Loucy (cell line): ENCODE measurements around the gene MPPE1.

ENCODE experiments used
- H2AFZ ChIP-seq: fragments of 200-600 bp; sonication (generic); 2 replicates; pipeline ENCODE4 v1.6.0; 2016; ENCODE audit warnings: antibody characterized with exemption, mild to moderate bottlenecking, low read length, moderate library complexity
- H3F3A ChIP-seq: fragments of 200-600 bp; 2 replicates; pipeline ENCODE4 v1.6.0; 2016; ENCODE audit warnings: antibody characterized with exemption, low read depth, mild to moderate bottlenecking
- H3K27me3 ChIP-seq: fragments of 200-600 bp; sonication (generic); 2 replicates; pipeline ENCODE4 v1.6.1; 2014; ENCODE audit warnings: low read length, mild to moderate bottlenecking; ENCODE audit not compliant: insufficient read depth, poor library complexity, severe bottlenecking
- H3K36me3 ChIP-seq: fragments of 200-600 bp; sonication (generic); 2 replicates; pipeline ENCODE4 v1.6.1; 2016; ENCODE audit warnings: low read length; ENCODE audit not compliant: insufficient read depth
- H3K4me1 ChIP-seq: fragments of 200-600 bp; sonication (generic); 2 replicates; pipeline ENCODE4 v1.5.1; 2014; ENCODE audit warnings: low read length, mild to moderate bottlenecking; ENCODE audit not compliant: insufficient read depth, poor library complexity, severe bottlenecking
- H3K4me2 ChIP-seq: fragments of 200-600 bp; sonication (generic); 2 replicates; pipeline ENCODE4 v1.6.0; 2014; ENCODE audit warnings: antibody characterized with exemption, low read length, low read depth, mild to moderate bottlenecking; ENCODE audit not compliant: poor library complexity, severe bottlenecking
- H3K4me3 ChIP-seq: fragments of 200-600 bp; sonication (generic); 2 replicates; pipeline ENCODE4 v1.5.1; 2014; ENCODE audit warnings: low read length, mild to moderate bottlenecking, mixed read lengths; ENCODE audit not compliant: poor library complexity, severe bottlenecking
- H3K79me2 ChIP-seq: fragments of 200-600 bp; sonication (generic); 2 replicates; pipeline ENCODE4 v1.6.1; 2014; ENCODE audit warnings: low read length; ENCODE audit not compliant: insufficient read depth
- H3K9ac ChIP-seq: fragments of 200-600 bp; sonication (generic); 2 replicates; pipeline ENCODE4 v1.6.0; 2014; ENCODE audit warnings: mild to moderate bottlenecking, low read depth, low read length, moderate library complexity; ENCODE audit not compliant: poor library complexity, severe bottlenecking
- H3K9me2 ChIP-seq: fragments of 200-600 bp; sonication (generic); replicated peaks from 2 replicates; pipeline ENCODE4 v1.6.1; 2016; ENCODE audit warnings: low read depth, low read length, mixed read lengths
- H3K9me3 ChIP-seq: fragments of 200-600 bp; sonication (generic); 2 replicates; pipeline ENCODE4 v1.6.1; 2014; ENCODE audit warnings: mild to moderate bottlenecking, antibody characterized with exemption, low read length, low read depth; ENCODE audit not compliant: insufficient read depth
- H4K20me1 ChIP-seq: fragments of 200-600 bp; sonication (generic); 2 replicates; pipeline ENCODE4 v1.6.0; 2014; ENCODE audit warnings: antibody characterized with exemption, low read length, mild to moderate bottlenecking; ENCODE audit not compliant: insufficient read depth, poor library complexity, severe bottlenecking
- EZH2phosphoT487 ChIP-seq: fragments of 200-600 bp; IDR thresholded peaks from 2 replicates; pipeline ENCODE4 v1.6.1; 2018; ENCODE audit warnings: antibody characterized with exemption, mild to moderate bottlenecking, moderate library complexity, borderline replicate concordance
- TF ChIP-seq, protein P1 (sequence below): fragments of 200-600 bp; sonication (generic); conservative IDR thresholded peaks from 2 replicates; pipeline ENCODE4 v1.5.1; 2014; ENCODE audit warnings: mild to moderate bottlenecking, antibody characterized with exemption, low read length

The MPPE1 gene

DNA sequence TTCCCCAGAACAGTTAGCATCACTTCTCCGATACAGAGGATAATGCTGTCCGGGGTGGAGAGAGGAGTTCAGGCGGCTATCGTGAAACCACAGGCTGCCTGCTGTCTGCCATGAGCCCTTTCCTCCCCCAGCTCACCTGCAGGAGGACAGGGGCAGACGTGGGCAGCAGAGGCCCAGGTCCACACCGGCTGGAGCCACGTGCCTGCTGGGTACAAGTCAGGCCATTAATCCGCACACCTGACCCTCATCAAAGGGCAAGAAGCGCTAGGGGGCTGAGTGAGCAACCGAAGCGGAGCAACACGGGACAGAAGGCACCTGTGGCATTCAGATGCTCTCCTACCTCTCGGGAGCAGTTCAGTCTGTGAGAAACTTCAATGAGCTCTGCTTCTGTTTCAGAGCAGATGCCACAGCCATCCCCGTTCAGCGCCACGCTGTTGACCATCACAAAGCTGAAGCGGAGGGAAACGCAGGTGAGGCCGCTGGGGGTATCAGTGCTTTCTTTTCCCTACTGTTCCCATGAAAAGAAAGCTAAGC, 21.5 kb downstream of the MPPE1 start:
- Histone ChIP-seq H3F3A (no peaks in the 10 kb centered on the region), H3K9ac (no peak overlapping the region), H3K36me3 (no peaks in the 10 kb centered on the region; the same call in 1 of the 2 replicates), H2AFZ (no peak overlapping the region), H3K9me2 (no peaks in the 10 kb centered on the region), H3K27me3 (no peaks in the 10 kb centered on the region), H3K4me2 (no peak overlapping the region), H3K4me3 (no peak overlapping the region), H4K20me1 (no peaks in the 10 kb centered on the region), H3K4me1 (no peaks in the 10 kb centered on the region), H3K79me2 (no peaks in the 10 kb centered on the region), H3K9me3 (no peaks in the 10 kb centered on the region)
- no peak for TF ChIP-seq EZH2phosphoT487
- TF ChIP-seq, protein P1, sequence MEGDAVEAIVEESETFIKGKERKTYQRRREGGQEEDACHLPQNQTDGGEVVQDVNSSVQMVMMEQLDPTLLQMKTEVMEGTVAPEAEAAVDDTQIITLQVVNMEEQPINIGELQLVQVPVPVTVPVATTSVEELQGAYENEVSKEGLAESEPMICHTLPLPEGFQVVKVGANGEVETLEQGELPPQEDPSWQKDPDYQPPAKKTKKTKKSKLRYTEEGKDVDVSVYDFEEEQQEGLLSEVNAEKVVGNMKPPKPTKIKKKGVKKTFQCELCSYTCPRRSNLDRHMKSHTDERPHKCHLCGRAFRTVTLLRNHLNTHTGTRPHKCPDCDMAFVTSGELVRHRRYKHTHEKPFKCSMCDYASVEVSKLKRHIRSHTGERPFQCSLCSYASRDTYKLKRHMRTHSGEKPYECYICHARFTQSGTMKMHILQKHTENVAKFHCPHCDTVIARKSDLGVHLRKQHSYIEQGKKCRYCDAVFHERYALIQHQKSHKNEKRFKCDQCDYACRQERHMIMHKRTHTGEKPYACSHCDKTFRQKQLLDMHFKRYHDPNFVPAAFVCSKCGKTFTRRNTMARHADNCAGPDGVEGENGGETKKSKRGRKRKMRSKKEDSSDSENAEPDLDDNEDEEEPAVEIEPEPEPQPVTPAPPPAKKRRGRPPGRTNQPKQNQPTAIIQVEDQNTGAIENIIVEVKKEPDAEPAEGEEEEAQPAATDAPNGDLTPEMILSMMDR, result no peak

DNA sequence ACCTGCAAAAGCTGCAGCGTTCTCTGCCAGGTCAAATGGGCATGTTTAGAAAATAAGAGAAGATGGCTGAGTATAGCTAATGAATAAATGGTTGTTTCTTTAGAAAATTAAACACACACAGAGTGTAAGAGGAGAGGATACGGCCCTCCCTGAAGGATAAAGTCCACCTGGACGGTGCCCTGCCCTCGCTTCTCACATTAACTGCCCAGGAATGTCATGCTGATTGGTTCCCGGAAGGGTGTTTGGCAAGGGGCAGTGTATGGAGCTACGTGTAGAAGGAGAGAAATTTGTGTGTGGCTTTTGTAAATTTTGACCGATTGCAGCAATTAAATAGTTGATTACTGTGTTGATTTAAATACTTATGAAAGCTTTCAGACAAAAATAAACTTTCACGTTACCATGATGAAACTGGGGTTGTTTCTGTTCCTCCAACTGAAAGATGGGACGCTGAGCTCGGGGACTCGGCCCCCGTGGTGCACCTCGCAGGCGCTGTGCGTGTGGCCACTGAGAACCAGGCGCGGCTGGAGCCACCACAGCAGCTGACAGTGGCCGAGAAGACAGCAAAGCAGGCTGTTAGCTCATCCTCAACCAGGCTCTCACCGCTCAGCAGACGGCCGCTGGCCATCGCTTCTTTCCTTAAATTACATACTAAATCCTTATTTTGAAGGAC, 22.7 kb downstream of the MPPE1 start:
- Histone ChIP-seq H3K4me1 (no peaks in the 10 kb centered on the region), H2AFZ (no peak overlapping the region), H3K9ac (no peak overlapping the region), H3F3A (no peaks in the 10 kb centered on the region), H3K79me2 (no peaks in the 10 kb centered on the region), H3K4me3 (no peak overlapping the region), H3K27me3 (no peaks in the 10 kb centered on the region), H3K36me3 (no peaks in the 10 kb centered on the region; the same call in 1 of the 2 replicates), H3K9me2 (no peaks in the 10 kb centered on the region), H3K4me2 (no peak overlapping the region), H3K9me3 (no peaks in the 10 kb centered on the region), H4K20me1 (no peaks in the 10 kb centered on the region)
- TF ChIP-seq, protein P1, result no peak
- TF ChIP-seq EZH2phosphoT487, result no peak

DNA sequence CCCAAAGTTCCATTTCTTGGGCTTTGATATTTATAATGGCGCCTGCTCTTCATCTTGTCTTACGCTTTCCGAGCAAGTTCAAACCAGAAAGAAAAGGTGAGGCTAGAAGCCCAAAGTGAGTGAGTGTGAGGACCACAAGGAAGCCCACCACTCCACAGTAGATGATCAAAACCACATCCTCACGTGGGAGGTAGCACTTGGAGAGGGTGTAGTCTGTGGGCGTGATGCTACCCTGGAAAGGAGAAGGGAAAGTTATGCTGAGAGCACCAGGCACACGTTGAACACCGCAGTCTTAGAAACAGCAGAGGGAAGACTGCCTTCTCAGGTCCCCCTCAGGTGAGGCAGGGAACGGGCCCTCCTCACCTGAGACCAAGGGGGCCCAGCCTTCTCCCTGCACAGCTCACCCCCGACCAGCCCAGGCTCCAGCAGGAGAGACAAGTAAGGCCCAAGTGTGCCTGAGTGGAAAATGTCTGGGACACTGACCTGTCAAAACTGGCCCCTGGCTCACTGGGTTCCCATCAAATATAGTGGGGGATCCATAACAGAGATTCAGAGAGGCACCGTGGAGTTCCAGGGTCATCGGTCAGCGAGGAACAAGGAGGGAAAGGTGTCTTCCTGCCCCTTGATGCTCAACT, 23.6 kb downstream of the MPPE1 start:
- Histone ChIP-seq H3K4me3 (no peak overlapping the region), H3K9me3 (no peaks in the 10 kb centered on the region), H3F3A (no peaks in the 10 kb centered on the region), H3K79me2 (no peaks in the 10 kb centered on the region), H4K20me1 (no peaks in the 10 kb centered on the region), H3K27me3 (no peaks in the 10 kb centered on the region), H3K4me2 (no peak overlapping the region), H2AFZ (no peak overlapping the region), H3K9ac (no peak overlapping the region), H3K36me3 (no peaks in the 10 kb centered on the region), H3K9me2 (no peaks in the 10 kb centered on the region), H3K4me1 (no peaks in the 10 kb centered on the region)
- TF ChIP-seq, protein P1, result no peak
- no peak for TF ChIP-seq EZH2phosphoT487
